Stimulated activated CD4-positive, alpha-beta T cell treated with anti-CD3 and anti-CD28 coated beads, Interleukin-1b, Interleukin-23, amount 100 ng/mL, for 24 hours (primary cell): ENCODE results near the gene SLC31A2.

Experiments
- DNase-seq, 4 experiments: peaks; one replicate each; pipeline ENCODE4 v3.0.0-alpha.2; 2020; ENCODE audit warnings: low read depth in 4 of 4, low spot score in 1 of 4

Gene SLC31A2

GRCh38 chr9:113184539-113184938 lies 33.7 kb downstream of the SLC31A2 start:
- no peak for DNase-seq

- DNase-seq: no peak
These were observed 34.5 kb downstream of the SLC31A2 start for GRCh38 chr9:113185271-113185670.

DNA sequence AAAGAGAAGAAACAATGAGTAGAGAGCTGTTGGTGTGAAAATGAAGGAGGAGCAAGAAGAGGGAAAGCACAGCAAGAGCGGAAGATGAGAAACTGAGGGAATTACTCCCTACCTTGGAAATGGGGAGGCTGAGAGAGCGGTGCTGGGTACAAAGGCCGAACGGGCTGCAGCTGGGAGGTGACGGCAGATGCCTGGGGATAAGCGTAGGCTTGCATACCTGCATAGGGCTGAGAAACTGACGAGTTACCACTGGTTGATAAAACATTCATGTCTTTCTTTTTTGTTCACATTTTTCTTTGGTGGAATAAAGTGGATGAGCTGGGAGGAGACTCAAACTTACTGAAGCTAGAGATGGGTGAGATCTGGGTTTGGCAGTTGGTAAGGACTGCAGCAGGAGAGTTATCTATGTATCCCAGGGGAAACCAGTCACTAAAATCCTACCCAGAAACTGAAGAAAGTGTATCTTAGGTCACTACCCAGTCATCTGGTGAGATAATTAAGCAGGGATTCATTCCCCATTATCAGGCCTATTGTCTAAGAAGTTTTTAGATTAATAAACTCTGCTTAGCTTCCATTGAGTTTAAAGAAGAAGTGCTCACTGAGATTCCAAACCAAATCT lies 35.4 kb downstream of the SLC31A2 start:
- DNase-seq: no peak

DNA sequence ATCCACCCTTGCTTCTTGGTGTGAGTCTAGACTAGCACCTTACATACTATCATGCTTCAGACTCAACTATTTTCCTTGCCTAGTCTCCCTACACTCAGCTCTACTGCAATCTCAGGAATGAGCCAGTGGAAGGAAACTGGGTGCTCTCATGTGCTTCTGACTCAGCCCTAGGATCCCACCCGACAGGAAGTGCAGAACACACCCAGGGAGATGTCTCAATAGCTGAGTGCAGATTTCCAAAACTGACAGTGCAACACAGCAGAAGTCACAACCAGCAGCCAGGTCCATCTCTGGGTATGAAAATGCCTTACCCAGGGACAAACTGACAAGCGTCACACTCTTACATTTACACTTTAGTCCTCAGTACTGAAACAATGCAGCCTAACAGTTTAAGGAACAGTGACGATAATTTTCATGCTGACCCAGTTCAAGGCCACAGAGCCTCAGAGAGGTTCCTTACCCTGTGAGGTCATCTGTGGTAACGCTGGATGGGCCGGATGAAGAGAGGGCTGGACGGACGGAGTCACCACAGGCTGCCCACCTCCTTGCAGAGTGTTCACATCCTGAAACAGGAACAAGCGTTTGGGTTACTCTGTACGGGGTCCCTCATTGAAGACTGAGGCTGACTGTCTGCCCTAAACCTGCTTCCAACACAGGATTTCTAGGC lies 37.3 kb downstream of the SLC31A2 start:
- no peak for DNase-seq

DNA sequence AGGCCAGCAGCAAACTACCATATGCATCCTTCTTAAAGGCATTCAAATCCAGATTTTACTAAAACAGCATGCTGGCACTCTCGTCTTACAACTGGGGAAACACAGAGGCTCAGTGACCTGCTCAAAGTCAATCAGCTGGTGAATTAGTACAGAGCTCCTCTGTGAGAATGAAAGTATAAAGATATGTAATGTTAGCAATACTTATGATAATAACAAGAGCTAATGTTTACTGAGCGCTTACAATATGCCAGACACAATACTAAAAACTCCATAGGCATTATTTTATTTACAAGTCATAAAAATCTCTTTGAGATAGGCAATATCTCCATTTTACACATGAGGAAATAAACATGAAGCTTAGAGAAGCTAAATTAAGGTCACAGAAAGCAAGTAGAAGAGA lies 41.6 kb downstream of the SLC31A2 start:
- no peak for DNase-seq

GRCh38 chr9:113199683-113200329 lies 49.0 kb downstream of the SLC31A2 start:
- no peak for DNase-seq

GRCh38 chr9:113205432-113205831 lies 54.6 kb downstream of the SLC31A2 start:
- no peak for DNase-seq

DNA sequence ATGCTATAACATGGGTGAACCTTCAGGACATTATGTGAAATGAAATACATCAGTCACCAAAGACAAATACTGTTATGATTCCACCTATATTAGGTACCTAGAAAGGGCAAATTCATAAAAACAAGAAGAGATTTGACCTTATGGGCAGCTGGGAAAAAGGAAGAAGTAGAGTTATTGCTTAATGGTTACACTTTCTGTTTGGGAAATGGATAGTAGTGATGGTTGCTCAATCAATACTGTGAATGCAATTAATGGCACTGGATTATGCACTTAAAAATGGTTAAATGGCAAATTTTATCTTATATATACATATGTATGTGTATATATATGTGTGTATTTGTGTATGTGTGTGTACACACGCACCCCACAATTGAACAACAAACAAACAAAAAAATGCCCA lies 55.1 kb downstream of the SLC31A2 start:
- no peak for DNase-seq

DNA sequence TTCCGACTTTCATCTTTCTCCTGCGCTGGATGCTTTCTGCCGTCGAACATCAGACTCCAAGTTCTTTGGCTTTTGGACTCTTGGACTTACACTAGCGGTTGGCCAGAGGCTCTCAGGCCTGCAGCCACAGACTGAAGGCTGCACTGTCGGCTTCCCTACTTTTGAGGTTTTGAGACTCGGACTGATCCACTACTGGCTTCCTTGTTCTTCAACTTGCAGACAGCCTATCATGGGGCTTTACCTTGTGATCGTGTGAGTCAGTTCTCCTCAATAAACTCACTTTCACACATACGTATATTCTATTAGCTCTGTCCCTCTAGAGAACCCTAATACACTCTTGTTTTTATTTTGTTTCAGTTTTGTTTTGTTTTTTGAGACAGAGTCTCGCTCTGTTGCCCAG lies 60.0 kb downstream of the SLC31A2 start:
- no peak for DNase-seq
